Panc1 (cell line): ENCODE measurements around the gene TERF2IP. TPM values are rescaled to one million over a fixed set of nuclear protein-coding genes. Genes with fewer than 3 reads are reported as not detected.

Source experiments
- ATAC-seq: fragments of 200-7000 bp; cut with Tn5 transposase; 2 replicates; pipeline ENCODE4 v1.9.1; 2020; ENCODE audit warnings: mild to moderate bottlenecking, moderate library complexity
- BruUV-seq: library from RNA; stranded (reverse); fragments of 400-500 nt; replicated peaks from 2 replicates; lab custom pipeline; 2021; lab: Mats Ljungman, UMichigan
- CTCF ChIA-PET: fragments of 300-600 bp; sonication (Branson Sonifier 250); formaldehyde crosslinking; loops from one replicate; lab custom pipeline; 2022; ENCODE audit warnings: antibody characterized with exemption; lab: Charles Lee
- POLR2A ChIA-PET: fragments of 300-600 bp; sonication (Branson Sonifier 250); formaldehyde crosslinking; loops from one replicate; lab custom pipeline; 2022; ENCODE audit warnings: antibody characterized with exemption; lab: Charles Lee
- DNase-seq: peaks from one replicate; pipeline ENCODE4 v3.0.0-alpha.2; 2010; ENCODE audit warnings: low read depth, low spot score
- H3K27ac ChIP-seq: 2 replicates; pipeline ENCODE4 v1.5.1; 2011; ENCODE audit warnings: mild to moderate bottlenecking, low read length, inconsistent platforms
- H3K27me3 ChIP-seq: fragments of 200-500 bp; sonication (Bioruptor generic); 2 replicates; pipeline ENCODE4 v1.6.0; 2014; ENCODE audit warnings: low read length, inconsistent platforms; ENCODE audit not compliant: control insufficient read depth, insufficient read depth
- H3K36me3 ChIP-seq: fragments of 200-500 bp; sonication (Bioruptor generic); 2 replicates; pipeline ENCODE4 v1.5.1; 2014; ENCODE audit warnings: inconsistent platforms, mild to moderate bottlenecking, low read length, moderate library complexity; ENCODE audit not compliant: control insufficient read depth, insufficient read depth
- H3K4me1 ChIP-seq: 2 replicates; pipeline ENCODE4 v1.5.1; 2011; ENCODE audit warnings: inconsistent platforms, mild to moderate bottlenecking, low read length, moderate library complexity; ENCODE audit not compliant: control insufficient read depth, insufficient read depth
- H3K4me3 ChIP-seq, 2 experiments: 2 replicates each; pipeline ENCODE4 v1.5.1; 2011 to 2012; ENCODE audit warnings: low read depth in 2 of 2, low read length in 2 of 2, mild to moderate bottlenecking in 2 of 2, inconsistent platforms in 1 of 2, moderate library complexity in 1 of 2
- H3K9me3 ChIP-seq: fragments of 200-500 bp; sonication (Bioruptor generic); 2 replicates; pipeline ENCODE4 v1.5.1; 2014; ENCODE audit warnings: low read depth, mild to moderate bottlenecking, inconsistent platforms, low read length, moderate library complexity; ENCODE audit not compliant: control insufficient read depth, insufficient read depth
- CTCF ChIP-seq: fragments of 450-650 bp; IDR thresholded peaks from 2 replicates; pipeline ENCODE4 v1.5.1; 2017; ENCODE audit warnings: mild to moderate bottlenecking
- POLR2AphosphoS5 ChIP-seq: IDR thresholded peaks from 2 replicates; pipeline ENCODE4 v1.6.1; 2012; ENCODE audit warnings: mild to moderate bottlenecking, low read depth, low read length, moderate library complexity
- REST ChIP-seq, 2 experiments: IDR thresholded peaks; 2 replicates each; pipeline ENCODE4 v1.6.1; 2011 to 2012; ENCODE audit warnings: low read depth in 2 of 2, control low read depth in 1 of 2, low read length in 1 of 2, mild to moderate bottlenecking in 1 of 2, moderate library complexity in 1 of 2; ENCODE audit not compliant: insufficient read depth in 1 of 2
- SIN3A ChIP-seq: IDR thresholded peaks from 2 replicates; pipeline ENCODE4 v1.6.1; 2012; ENCODE audit warnings: low read depth, mild to moderate bottlenecking, low read length, moderate library complexity, borderline replicate concordance; ENCODE audit not compliant: insufficient read depth
- TCF7L2 ChIP-seq: IDR thresholded peaks from 2 replicates; pipeline ENCODE4 v1.6.1; 2011; ENCODE audit warnings: mild to moderate bottlenecking, low read depth, low read length, inconsistent platforms
- in situ Hi-C: cut with HindIII; loops from 2 replicates; pipeline ENCODE4 v1.10.0; 2016; ENCODE audit warnings: low sequenced_read_pairs, low pct_unique_long_range_greater_than_20kb
- intact Hi-C: fragments of 100-400 bp; cut with micrococcal nuclease; formaldehyde crosslinking; loops from one replicate; pipeline ENCODE4 v1.10.0; 2022; ENCODE audit not compliant: unreplicated experiment
- total RNA-seq: library from RNA; stranded (reverse); gene quantifications from one replicate; pipeline ENCODE4 v1.2.1, GENCODE V29; 2021; ENCODE audit not compliant: unreplicated experiment

TERF2IP gene
- total RNA-seq, 1 experiment from 2014 or later, result 23.3 TPM

GRCh38 chr16:75616521-75617010 is 31.0 kb upstream of the TERF2IP start:
- H3K9me3 ChIP-seq, result no peaks in the 10 kb centered on the region
- H3K36me3 ChIP-seq, result peaks cover 6% of the 10 kb centered on the region; the same call in 1 of the 2 replicates
- H3K27me3 ChIP-seq, result no peaks in the 10 kb centered on the region
- DNase-seq (no peak), ATAC-seq (no peak)
- CTCF ChIA-PET, result no interaction called here
- BruUV-seq, result no TSS peak
- intact Hi-C loops, result no loop called here
- POLR2A ChIA-PET, result no interaction called here
- in situ Hi-C loops, result no loop called here
- no peak overlapping the region for H3K27ac ChIP-seq
- peaks cover under 1% of the 10 kb centered on the region; the same call in 1 of the 2 replicates for H3K4me1 ChIP-seq
- TF ChIP-seq TCF7L2 (no peak), CTCF (no peak), SIN3A (no peak), REST (IDR thresholded peaks at IDR 0.05; ENCODE audit: insufficient read depth in 1 of 2, low read depth in 2 of 2, low read length in 1 of 2) (no peak), POLR2AphosphoS5 (no peak)
- H3K4me3 ChIP-seq, result no peak overlapping the region

GRCh38 chr16:75617121-75617520 is 30.5 kb upstream of the TERF2IP start:
- no peaks in the 10 kb centered on the region for H3K27me3 ChIP-seq
- no peak overlapping the region for H3K27ac ChIP-seq
- DNase-seq, result no peak
- peaks cover 6% of the 10 kb centered on the region for H3K4me1 ChIP-seq
- TF ChIP-seq TCF7L2, result no peak
- no peak for TF ChIP-seq CTCF
- no peak for TF ChIP-seq SIN3A
- TF ChIP-seq REST (IDR thresholded peaks at IDR 0.05; ENCODE audit: insufficient read depth in 1 of 2, low read depth in 2 of 2, low read length in 1 of 2), result no peak
- no peak for TF ChIP-seq POLR2AphosphoS5
- no peak overlapping the region for H3K4me3 ChIP-seq
- ChIA-PET POLR2A (no interaction called here), CTCF (no interaction called here)
- peaks cover 6% of the 10 kb centered on the region; the same call in 1 of the 2 replicates for H3K36me3 ChIP-seq
- intact Hi-C loops (no loop called here), in situ Hi-C loops (no loop called here)
- no peak for ATAC-seq
- BruUV-seq, result no TSS peak
- H3K9me3 ChIP-seq, result no peaks in the 10 kb centered on the region
